ENCODE measurements around the gene BAHCC1.

The BAHCC1 gene

DNA sequence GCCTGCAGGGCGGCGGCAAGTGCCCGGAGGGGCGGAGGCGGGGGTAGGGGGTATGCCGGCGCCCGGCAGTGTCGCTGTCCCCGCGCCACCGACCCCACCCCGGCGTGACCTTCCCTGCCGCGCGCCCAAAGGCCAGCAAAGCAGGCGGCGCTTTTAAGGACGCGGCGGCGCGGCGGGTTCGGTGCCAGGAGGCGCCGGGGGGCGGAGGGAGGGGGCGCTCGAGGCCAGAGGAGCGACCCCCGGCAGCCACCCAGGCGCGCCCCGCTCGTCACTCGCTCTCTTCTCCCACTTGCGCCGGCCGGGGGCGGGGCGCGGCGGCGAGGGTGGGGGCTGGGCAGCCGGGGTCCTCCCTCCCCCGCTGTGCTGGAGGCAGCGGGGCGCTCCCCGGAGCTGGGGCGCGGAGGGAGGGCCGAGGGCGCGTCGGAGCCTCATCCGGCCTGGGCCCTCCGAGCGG, 8.6 kb upstream of the BAHCC1 start:
- no peaks in the 10 kb centered on the region for H4K20me1 ChIP-seq (ENCODE audit: insufficient read depth)
- no peak overlapping the region for H3K9ac ChIP-seq
- H3K79me2 ChIP-seq (ENCODE audit: insufficient read depth, low read depth), result no peaks in the 10 kb centered on the region
- TF ChIP-seq, protein P1, sequence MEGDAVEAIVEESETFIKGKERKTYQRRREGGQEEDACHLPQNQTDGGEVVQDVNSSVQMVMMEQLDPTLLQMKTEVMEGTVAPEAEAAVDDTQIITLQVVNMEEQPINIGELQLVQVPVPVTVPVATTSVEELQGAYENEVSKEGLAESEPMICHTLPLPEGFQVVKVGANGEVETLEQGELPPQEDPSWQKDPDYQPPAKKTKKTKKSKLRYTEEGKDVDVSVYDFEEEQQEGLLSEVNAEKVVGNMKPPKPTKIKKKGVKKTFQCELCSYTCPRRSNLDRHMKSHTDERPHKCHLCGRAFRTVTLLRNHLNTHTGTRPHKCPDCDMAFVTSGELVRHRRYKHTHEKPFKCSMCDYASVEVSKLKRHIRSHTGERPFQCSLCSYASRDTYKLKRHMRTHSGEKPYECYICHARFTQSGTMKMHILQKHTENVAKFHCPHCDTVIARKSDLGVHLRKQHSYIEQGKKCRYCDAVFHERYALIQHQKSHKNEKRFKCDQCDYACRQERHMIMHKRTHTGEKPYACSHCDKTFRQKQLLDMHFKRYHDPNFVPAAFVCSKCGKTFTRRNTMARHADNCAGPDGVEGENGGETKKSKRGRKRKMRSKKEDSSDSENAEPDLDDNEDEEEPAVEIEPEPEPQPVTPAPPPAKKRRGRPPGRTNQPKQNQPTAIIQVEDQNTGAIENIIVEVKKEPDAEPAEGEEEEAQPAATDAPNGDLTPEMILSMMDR (conservative IDR thresholded peaks at IDR 0.05; ENCODE audit: low read depth, low read length), result no peak
- no peak overlapping the region for H3K4me3 ChIP-seq (IDR thresholded peaks at IDR 0.05; ENCODE audit: insufficient read depth, low read depth, low read length)
- no peak overlapping the region for H3K4me2 ChIP-seq
- H3K4me1 ChIP-seq (ENCODE audit: low read depth, poor library complexity, severe bottlenecking), result no peaks in the 10 kb centered on the region
- H3K27me3 ChIP-seq (ENCODE audit: insufficient read depth, low read depth), result peaks cover 97% of the 10 kb centered on the region
- no peak overlapping the region for H2AFZ ChIP-seq (ENCODE audit: low read depth)
- no peaks in the 10 kb centered on the region for H3K36me3 ChIP-seq (ENCODE audit: insufficient read depth)
- H3K27ac ChIP-seq, result no peak overlapping the region

DNA sequence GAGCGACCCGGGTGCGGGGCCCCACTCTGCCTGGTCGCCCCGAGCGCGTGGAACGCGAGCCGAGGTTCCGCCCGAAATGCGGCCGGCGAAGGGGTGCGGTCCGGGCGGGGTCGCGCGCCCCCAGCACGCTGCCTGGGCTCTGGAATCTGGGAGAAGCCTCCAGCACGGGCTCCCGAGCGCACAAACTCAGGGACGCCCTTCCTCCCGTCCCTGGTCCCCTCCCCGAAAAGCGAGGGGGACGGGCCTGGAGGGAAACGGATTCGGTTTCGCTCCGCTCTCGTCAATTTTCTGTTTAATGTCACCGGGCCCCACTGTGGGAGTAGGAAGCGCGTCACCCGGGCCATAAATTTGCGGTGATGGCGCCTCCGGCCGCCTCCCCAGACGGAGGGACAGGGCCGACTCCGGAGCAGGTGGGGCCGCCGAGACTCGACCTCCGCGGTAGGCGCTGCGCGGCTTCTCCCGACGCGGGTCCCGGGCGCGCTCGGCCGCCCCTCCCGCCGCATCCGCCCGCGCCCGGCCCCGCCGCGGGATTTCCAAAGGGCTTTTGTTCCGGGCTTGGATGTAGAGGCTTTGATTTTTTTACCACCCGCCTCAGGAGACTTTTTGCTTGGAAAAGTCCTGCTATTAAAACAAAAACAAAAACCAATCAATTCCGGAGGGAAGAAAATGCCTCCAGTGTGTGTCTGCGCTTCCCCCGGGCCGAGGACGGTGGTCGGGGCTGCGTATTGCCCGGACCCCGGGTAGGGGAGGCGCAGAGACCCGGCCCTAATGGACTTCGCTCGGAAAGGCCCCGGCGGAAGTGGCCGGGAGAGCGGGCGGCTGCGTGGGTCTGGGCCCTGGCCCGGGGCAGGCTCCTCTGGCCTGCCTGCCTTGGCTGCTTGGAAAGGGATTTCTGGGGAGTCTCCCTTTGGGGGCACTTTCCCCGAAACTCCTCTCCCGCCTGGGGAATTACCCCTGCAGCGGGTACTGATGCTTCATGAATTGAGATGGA, 7.9 kb upstream of the BAHCC1 start:
- peaks cover 97% of the 10 kb centered on the region for H3K27me3 ChIP-seq (ENCODE audit: insufficient read depth, low read depth)
- H2AFZ ChIP-seq (ENCODE audit: low read depth), result no peak overlapping the region
- H3K4me2 ChIP-seq, result no peak overlapping the region

DNA sequence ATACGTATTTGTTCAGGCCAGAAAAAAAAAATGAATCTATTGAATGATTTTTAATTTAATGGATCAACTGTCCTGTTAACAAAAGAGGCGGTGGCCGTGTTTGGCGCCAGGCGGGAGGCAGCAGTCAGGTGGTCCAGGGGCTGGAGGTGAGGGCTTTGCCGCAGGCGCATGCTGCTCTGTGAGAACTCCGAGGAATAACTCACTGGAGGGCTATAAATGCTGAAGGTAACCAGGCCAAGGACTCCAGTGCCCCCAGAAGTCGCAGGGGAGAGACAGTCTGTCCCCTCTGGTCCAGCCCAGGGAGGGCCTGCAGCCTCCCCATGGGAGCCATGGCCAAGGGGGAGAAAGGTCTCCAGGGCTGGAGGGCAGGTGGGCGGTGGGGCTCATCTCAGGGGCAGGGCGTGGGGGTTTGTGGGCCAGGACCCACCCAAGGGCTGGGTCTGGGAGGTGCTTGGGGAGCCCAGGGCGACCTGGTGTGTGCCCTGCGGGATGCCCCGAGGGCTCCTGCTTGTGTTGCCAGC, 7.1 kb upstream of the BAHCC1 start:
- Histone ChIP-seq H3K4me3 (IDR thresholded peaks at IDR 0.05; ENCODE audit: insufficient read depth, low read depth, low read length) (no peak overlapping the region), H3K27me3 (ENCODE audit: insufficient read depth, low read depth) (peaks cover 97% of the 10 kb centered on the region), H3K9ac (no peak overlapping the region)

More for the DNA sequence above, 7.9 kb upstream of the BAHCC1 start:
- Histone ChIP-seq H3K79me2 (ENCODE audit: insufficient read depth, low read depth) (no peaks in the 10 kb centered on the region), H3K9ac (no peak overlapping the region), H3K4me1 (ENCODE audit: low read depth, poor library complexity, severe bottlenecking) (no peaks in the 10 kb centered on the region), H3K4me3 (IDR thresholded peaks at IDR 0.05; ENCODE audit: insufficient read depth, low read depth, low read length) (no peak overlapping the region), H4K20me1 (ENCODE audit: insufficient read depth) (no peaks in the 10 kb centered on the region), H3K27ac (no peak overlapping the region), H3K36me3 (ENCODE audit: insufficient read depth) (no peaks in the 10 kb centered on the region)
- TF ChIP-seq, protein P1 (conservative IDR thresholded peaks at IDR 0.05; ENCODE audit: low read depth, low read length), result no peak

DNA sequence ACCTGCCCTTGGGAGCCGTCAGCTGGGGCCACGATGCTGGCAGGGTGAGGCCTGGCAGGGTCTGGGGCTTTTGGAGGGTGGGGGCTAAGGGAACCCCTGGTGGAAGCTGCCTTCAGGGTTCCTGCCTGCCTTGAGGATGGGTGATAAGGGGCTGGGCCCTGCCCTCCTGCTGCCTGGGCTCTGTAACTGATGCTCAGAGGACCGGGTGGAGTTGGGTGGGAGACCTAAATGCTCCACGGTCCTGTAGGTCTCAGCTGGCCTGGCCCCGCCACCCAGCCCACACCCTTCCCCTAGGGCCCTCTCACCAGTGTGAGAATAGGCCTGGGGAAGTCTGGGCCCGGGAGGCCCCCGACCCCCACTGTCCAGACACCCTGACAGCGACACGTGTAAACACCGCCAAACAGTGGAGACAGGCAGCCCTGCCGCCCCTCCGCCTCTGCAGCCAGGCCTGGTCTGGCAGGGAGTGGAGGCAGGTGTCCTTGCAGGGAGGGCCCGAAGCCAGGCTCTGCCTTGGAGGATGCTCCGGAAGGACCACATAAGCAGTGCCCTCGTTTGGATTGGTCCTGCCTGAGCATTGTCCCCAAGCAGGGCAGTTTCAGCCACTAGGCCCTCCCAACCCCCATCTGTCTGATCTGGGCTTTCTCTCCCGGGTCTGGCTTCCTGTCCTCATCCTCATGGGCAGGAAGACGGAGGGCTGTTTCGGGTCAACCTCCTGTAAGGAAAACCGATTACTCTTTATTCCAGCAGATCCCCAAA, 6.5 kb upstream of the BAHCC1 start:
- Histone ChIP-seq H3K4me2 (no peak overlapping the region), H3K27ac (no peak overlapping the region), H3K4me1 (ENCODE audit: low read depth, poor library complexity, severe bottlenecking) (no peaks in the 10 kb centered on the region), H3K36me3 (ENCODE audit: insufficient read depth) (no peaks in the 10 kb centered on the region), H3K4me3 (IDR thresholded peaks at IDR 0.05; ENCODE audit: insufficient read depth, low read depth, low read length) (no peak overlapping the region), H3K9ac (no peak overlapping the region), H2AFZ (ENCODE audit: low read depth) (no peak overlapping the region), H3K79me2 (ENCODE audit: insufficient read depth, low read depth) (no peaks in the 10 kb centered on the region), H3K27me3 (ENCODE audit: insufficient read depth, low read depth) (peaks cover 97% of the 10 kb centered on the region), H4K20me1 (ENCODE audit: insufficient read depth) (no peaks in the 10 kb centered on the region)
- TF ChIP-seq, protein P1 (conservative IDR thresholded peaks at IDR 0.05; ENCODE audit: low read depth, low read length), result no peak

More for the DNA sequence above, 7.1 kb upstream of the BAHCC1 start:
- Histone ChIP-seq H3K4me2 (no peak overlapping the region), H4K20me1 (ENCODE audit: insufficient read depth) (no peaks in the 10 kb centered on the region), H3K79me2 (ENCODE audit: insufficient read depth, low read depth) (no peaks in the 10 kb centered on the region), H2AFZ (ENCODE audit: low read depth) (no peak overlapping the region), H3K36me3 (ENCODE audit: insufficient read depth) (no peaks in the 10 kb centered on the region), H3K4me1 (ENCODE audit: low read depth, poor library complexity, severe bottlenecking) (no peaks in the 10 kb centered on the region), H3K27ac (no peak overlapping the region)
- TF ChIP-seq, protein P1 (conservative IDR thresholded peaks at IDR 0.05; ENCODE audit: low read depth, low read length), result no peak
